Keratinocyte (primary cell): ENCODE data around the gene PCDHA7. TPM values are rescaled to one million over a fixed set of nuclear protein-coding genes. Genes with fewer than 3 reads are reported as not detected.

Experiments
- DNase-seq: peaks from one replicate; pipeline ENCODE4 v3.0.0-alpha.2; 2011; ENCODE audit warnings: low read depth, missing footprints, low spot score
- FAIRE-seq: peaks from 2 replicates; lab custom pipeline; 2011; peaks lifted over from hg19 to GRCh38; lab: Jason Lieb, UNC
- H2AFZ ChIP-seq: 2 replicates; pipeline ENCODE4 v1.6.0; 2012; ENCODE audit warnings: low read length, control low read depth, inconsistent platforms; ENCODE audit not compliant: control insufficient read depth
- H3K27ac ChIP-seq: 2 replicates; pipeline ENCODE4 v1.5.1; 2011; ENCODE audit warnings: low read length; ENCODE audit not compliant: control insufficient read depth, insufficient read depth
- H3K27me3 ChIP-seq: 3 replicates; pipeline ENCODE4 v1.6.0; 2011; ENCODE audit warnings: low read length; ENCODE audit not compliant: control insufficient read depth, insufficient read depth; ENCODE audit errors: extremely low read depth
- H3K36me3 ChIP-seq, 2 experiments: 2 replicates in 1 of 2; 3 replicates in 1 of 2; pipeline ENCODE4 v1.5.1; 2011; ENCODE audit warnings: low read length in 2 of 2, mild to moderate bottlenecking in 1 of 2; ENCODE audit not compliant: control insufficient read depth in 2 of 2, insufficient read depth in 2 of 2; ENCODE audit errors: extremely low read depth in 1 of 2
- H3K4me1 ChIP-seq: 3 replicates; pipeline ENCODE4 v1.5.1; 2011; ENCODE audit warnings: low read length; ENCODE audit not compliant: control insufficient read depth, insufficient read depth; ENCODE audit errors: extremely low read depth
- H3K4me2 ChIP-seq: 3 replicates; pipeline ENCODE4 v1.6.0; 2011; ENCODE audit warnings: low read depth, low read length; ENCODE audit not compliant: control insufficient read depth, insufficient read depth; ENCODE audit errors: extremely low read depth
- H3K4me3 ChIP-seq, 3 experiments: fragments of 200-600 bp in 1 of 3; sonication (generic) in 1 of 3; 2 replicates in 2 of 3; 3 replicates in 1 of 3; pipeline ENCODE4 v1.5.1; 2011 to 2016; ENCODE audit warnings: low read length in 3 of 3, mild to moderate bottlenecking in 3 of 3, control low read depth in 2 of 3, inconsistent platforms in 1 of 3, low read depth in 1 of 3, mixed read lengths in 1 of 3, mixed run types in 1 of 3, moderate library complexity in 1 of 3; ENCODE audit not compliant: control insufficient read depth in 2 of 3, insufficient read depth in 2 of 3; ENCODE audit errors: extremely low read depth in 1 of 3
- H3K79me2 ChIP-seq: 2 replicates; pipeline ENCODE4 v1.6.0; 2012; ENCODE audit warnings: low read length; ENCODE audit not compliant: control insufficient read depth, insufficient read depth
- H3K9ac ChIP-seq: 3 replicates; pipeline ENCODE4 v1.6.0; 2011; ENCODE audit warnings: low read length; ENCODE audit not compliant: control insufficient read depth, insufficient read depth; ENCODE audit errors: extremely low read depth
- H3K9me1 ChIP-seq: 3 replicates; pipeline ENCODE4 v1.6.0; 2011; ENCODE audit warnings: low read length; ENCODE audit not compliant: control insufficient read depth, insufficient read depth; ENCODE audit errors: extremely low read depth
- H3K9me3 ChIP-seq: 2 replicates; pipeline ENCODE4 v1.5.1; 2012; ENCODE audit warnings: low read depth, low read length; ENCODE audit not compliant: control insufficient read depth
- H4K20me1 ChIP-seq: 3 replicates; pipeline ENCODE4 v1.6.0; 2011; ENCODE audit warnings: low read length; ENCODE audit not compliant: control insufficient read depth, insufficient read depth; ENCODE audit errors: extremely low read depth
- EZH2 ChIP-seq: IDR thresholded peaks from one replicate; pipeline ENCODE4 v1.6.1; 2012; ENCODE audit warnings: inconsistent platforms, mild to moderate bottlenecking, low read length, moderate library complexity
- dilution Hi-C: fragments of 300-500 bp; cut with MboI; formaldehyde crosslinking; loops from one replicate; pipeline ENCODE4 v1.7.0; 2020; ENCODE audit warnings: low sequenced_read_pairs; ENCODE audit not compliant: extremely low pct_ligation_motif_present
- polyA plus RNA-seq, 5 experiments: library from polyadenylated mRNA; depleted of rRNA in 3 of 5; stranded (reverse) in 3 of 5; stranded (forward) in 1 of 5; unstranded in 1 of 5; fragments of >200 nt; gene quantifications; 1 replicate in 1 of 5; 2 replicates in 3 of 5; 3 replicates in 1 of 5; pipeline versions ENCODE4 v1.2.1 to v1.2.3, GENCODE V29; 2011 to 2012; ENCODE audit warnings: missing spikeins in 2 of 5, low read depth in 1 of 5, low replicate concordance in 1 of 5
- TF ChIP-seq, protein P1 (sequence below), 3 experiments: IDR thresholded peaks in 1 of 3; conservative IDR thresholded peaks in 1 of 3; optimal IDR thresholded peaks in 1 of 3; 2 replicates in 2 of 3; 3 replicates in 1 of 3; pipeline versions ENCODE3 to v1.5.1; 2011; ENCODE audit warnings: low read length in 3 of 3, mild to moderate bottlenecking in 3 of 3, moderate library complexity in 2 of 3, control low read depth in 1 of 3, inconsistent platforms in 1 of 3; ENCODE audit not compliant: insufficient read depth in 2 of 3; ENCODE audit errors: extremely low read depth in 1 of 3

PCDHA7 gene
- polyA plus RNA-seq, 1 donor (not counting 4 experiments of a cell fraction or from before 2014, with no cell fraction given): 0.04 TPM

DNA sequence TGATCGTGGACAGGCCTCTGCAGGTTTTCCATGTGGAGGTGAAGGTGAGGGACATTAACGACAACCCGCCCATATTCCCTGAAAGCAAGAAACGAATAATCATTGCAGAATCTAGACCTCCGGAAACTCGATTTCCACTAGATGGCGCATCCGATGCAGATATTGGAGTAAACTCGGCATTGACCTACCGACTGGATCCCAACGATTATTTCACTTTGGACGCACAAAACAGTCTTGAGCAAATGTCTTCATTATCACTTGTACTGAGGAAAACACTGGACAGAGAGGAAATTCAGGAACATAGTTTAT, 48.5 kb downstream of the PCDHA7 start:
- H3K79me2 ChIP-seq: no peaks in the 10 kb centered on the region
- H3K4me1 ChIP-seq: no peaks in the 10 kb centered on the region
- H3K9me1 ChIP-seq: no peaks in the 10 kb centered on the region
- FAIRE-seq (no peak), DNase-seq (no peak)
- no peaks in the 10 kb centered on the region for H3K36me3 ChIP-seq
- H3K9me3 ChIP-seq: peaks cover 13% of the 10 kb centered on the region
- H3K4me2 ChIP-seq: no peak overlapping the region
- no peak overlapping the region for H3K27ac ChIP-seq
- dilution Hi-C loops: no loop called here
- no peak overlapping the region for H2AFZ ChIP-seq
- no peaks in the 10 kb centered on the region for H4K20me1 ChIP-seq
- no peak overlapping the region for H3K4me3 ChIP-seq
- TF ChIP-seq, protein P1, sequence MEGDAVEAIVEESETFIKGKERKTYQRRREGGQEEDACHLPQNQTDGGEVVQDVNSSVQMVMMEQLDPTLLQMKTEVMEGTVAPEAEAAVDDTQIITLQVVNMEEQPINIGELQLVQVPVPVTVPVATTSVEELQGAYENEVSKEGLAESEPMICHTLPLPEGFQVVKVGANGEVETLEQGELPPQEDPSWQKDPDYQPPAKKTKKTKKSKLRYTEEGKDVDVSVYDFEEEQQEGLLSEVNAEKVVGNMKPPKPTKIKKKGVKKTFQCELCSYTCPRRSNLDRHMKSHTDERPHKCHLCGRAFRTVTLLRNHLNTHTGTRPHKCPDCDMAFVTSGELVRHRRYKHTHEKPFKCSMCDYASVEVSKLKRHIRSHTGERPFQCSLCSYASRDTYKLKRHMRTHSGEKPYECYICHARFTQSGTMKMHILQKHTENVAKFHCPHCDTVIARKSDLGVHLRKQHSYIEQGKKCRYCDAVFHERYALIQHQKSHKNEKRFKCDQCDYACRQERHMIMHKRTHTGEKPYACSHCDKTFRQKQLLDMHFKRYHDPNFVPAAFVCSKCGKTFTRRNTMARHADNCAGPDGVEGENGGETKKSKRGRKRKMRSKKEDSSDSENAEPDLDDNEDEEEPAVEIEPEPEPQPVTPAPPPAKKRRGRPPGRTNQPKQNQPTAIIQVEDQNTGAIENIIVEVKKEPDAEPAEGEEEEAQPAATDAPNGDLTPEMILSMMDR (optimal IDR thresholded peaks at IDR 0.05 in 1 of 3, IDR thresholded peaks at IDR 0.05 in 1 of 3, conservative IDR thresholded peaks at IDR 0.05 in 1 of 3; ENCODE audit: extremely low read depth in 1 of 3, insufficient read depth in 2 of 3, low read length in 3 of 3): peak in 1 of 3 experiments; percentile 18
- no peak for TF ChIP-seq EZH2
- no peak overlapping the region for H3K9ac ChIP-seq
- no peaks in the 10 kb centered on the region for H3K27me3 ChIP-seq

DNA sequence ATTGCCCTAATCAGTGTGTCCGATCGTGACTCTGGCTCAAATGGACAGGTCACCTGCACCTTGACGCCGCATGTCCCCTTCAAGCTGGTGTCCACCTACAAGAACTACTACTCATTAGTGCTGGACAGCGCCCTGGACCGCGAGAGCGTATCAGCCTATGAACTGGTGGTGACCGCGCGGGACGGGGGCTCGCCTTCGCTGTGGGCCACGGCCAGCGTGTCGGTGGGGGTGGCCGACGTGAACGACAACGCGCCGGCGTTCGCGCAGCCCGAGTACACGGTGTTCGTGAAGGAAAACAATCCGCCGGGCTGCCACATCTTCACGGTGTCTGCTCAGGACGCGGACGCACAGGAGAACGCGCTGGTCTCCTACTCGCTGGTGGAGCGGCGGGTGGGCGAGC, 49.3 kb downstream of the PCDHA7 start:
- Histone ChIP-seq H3K9me1 (no peaks in the 10 kb centered on the region), H3K36me3 (no peaks in the 10 kb centered on the region), H3K4me2 (no peak overlapping the region), H2AFZ (no peak overlapping the region), H3K9me3 (peaks cover 13% of the 10 kb centered on the region), H4K20me1 (no peaks in the 10 kb centered on the region), H3K79me2 (no peaks in the 10 kb centered on the region), H3K27ac (no peak overlapping the region), H3K27me3 (no peaks in the 10 kb centered on the region), H3K4me3 (no peak overlapping the region), H3K9ac (no peak overlapping the region), H3K4me1 (no peaks in the 10 kb centered on the region)
- TF ChIP-seq, protein P1 (optimal IDR thresholded peaks at IDR 0.05 in 1 of 3, IDR thresholded peaks at IDR 0.05 in 1 of 3, conservative IDR thresholded peaks at IDR 0.05 in 1 of 3; ENCODE audit: extremely low read depth in 1 of 3, insufficient read depth in 2 of 3, low read length in 3 of 3): no peak
- no peak for TF ChIP-seq EZH2
- dilution Hi-C loops: no loop called here
- DNase-seq (no peak), FAIRE-seq (no peak)
